HL-60 (cell line): ENCODE measurements around the gene SFXN4.

Experiments
- CTCF ChIP-seq: IDR thresholded peaks from one replicate; pipeline ENCODE4 v1.5.1; 2011; ENCODE audit warnings: low read length, control low read depth, inconsistent platforms; ENCODE audit not compliant: insufficient read depth
- GABPA ChIP-seq: IDR thresholded peaks from 2 replicates; pipeline ENCODE4 v1.6.1; 2012; ENCODE audit warnings: low read depth
- POLR2AphosphoS5 ChIP-seq: IDR thresholded peaks from 2 replicates; pipeline ENCODE4 v1.6.1; 2012; ENCODE audit warnings: low read depth
- REST ChIP-seq: IDR thresholded peaks from 2 replicates; pipeline ENCODE4 v1.6.1; 2012; ENCODE audit warnings: low read depth; ENCODE audit not compliant: insufficient replicate concordance
- SPI1 ChIP-seq: IDR thresholded peaks from 2 replicates; pipeline ENCODE4 v1.6.1; 2012; ENCODE audit warnings: low read depth, mild to moderate bottlenecking, borderline replicate concordance

GRCh38 chr10:119125942-119126341, 39.6 kb downstream of the SFXN4 start:
- no peak for TF ChIP-seq CTCF
- no peak for TF ChIP-seq REST
- TF ChIP-seq GABPA: no peak
- no peak for TF ChIP-seq POLR2AphosphoS5
- TF ChIP-seq SPI1: no peak
